GM12878 (cell line): ENCODE measurements around the gene NIP7. TPM values are rescaled to one million over a fixed set of nuclear protein-coding genes. Genes with fewer than 3 reads are reported as not detected.

ENCODE experiments used
- CHD2 ChIP-seq: IDR thresholded peaks from 2 replicates; pipeline ENCODE4 v1.6.1; 2011; ENCODE audit warnings: low read depth, low read length, improper control_type of control experiment, borderline replicate concordance
- GABPA ChIP-seq: IDR thresholded peaks from 2 replicates; pipeline ENCODE4 v1.6.1; 2014; ENCODE audit warnings: antibody characterized with exemption, low read depth, mild to moderate bottlenecking, inconsistent platforms
- HDAC2 ChIP-seq: fragments of 200-600 bp; sonication (generic); IDR thresholded peaks from 2 replicates; pipeline ENCODE4 v1.6.1; 2017
- IKZF1 ChIP-seq: fragments of 450-650 bp; conservative IDR thresholded peaks from 2 replicates; pipeline ENCODE4 v1.6.1; 2017; ENCODE audit warnings: antibody characterized with exemption, mild to moderate bottlenecking
- MEF2B ChIP-seq: fragments of 450-650 bp; IDR thresholded peaks from 2 replicates; pipeline ENCODE4 v1.6.1; 2018; ENCODE audit warnings: mild to moderate bottlenecking, moderate library complexity; ENCODE audit not compliant: partially characterized antibody, poor library complexity, severe bottlenecking
- MYB ChIP-seq: fragments of 150-350 bp; IDR thresholded peaks from 2 replicates; pipeline ENCODE4 v1.6.1; 2014; ENCODE audit warnings: mild to moderate bottlenecking, low read depth, low read length, borderline replicate concordance
- MYC ChIP-seq: IDR thresholded peaks from 2 replicates; pipeline ENCODE4 v1.6.1; 2011; ENCODE audit warnings: mild to moderate bottlenecking, low read length, moderate library complexity, inconsistent platforms; ENCODE audit not compliant: insufficient read depth, insufficient replicate concordance, insufficient read length, severe bottlenecking
- NFYB ChIP-seq: IDR thresholded peaks from 2 replicates; pipeline ENCODE4 v1.6.1; 2011; ENCODE audit warnings: low read depth, mild to moderate bottlenecking, low read length, improper control_type of control experiment, moderate library complexity; ENCODE audit not compliant: insufficient read depth
- POLR2A ChIP-seq: IDR thresholded peaks from 2 replicates; pipeline ENCODE4 v1.6.1; 2011; ENCODE audit warnings: low read depth, mild to moderate bottlenecking, low read length
- RAD51 ChIP-seq: fragments of 450-650 bp; IDR thresholded peaks from 2 replicates; pipeline ENCODE4 v1.6.1; 2016; ENCODE audit warnings: moderate library complexity, mild to moderate bottlenecking, inconsistent platforms
- SPI1 ChIP-seq: IDR thresholded peaks from 2 replicates; pipeline ENCODE4 v1.6.1; 2011; ENCODE audit warnings: low read depth, mild to moderate bottlenecking, low read length, moderate library complexity, borderline replicate concordance; ENCODE audit not compliant: insufficient read depth
- SRF ChIP-seq, 2 experiments: IDR thresholded peaks; 2 replicates each; pipeline ENCODE4 v1.6.1; 2011; ENCODE audit warnings: low read depth in 2 of 2, low read length in 2 of 2, mild to moderate bottlenecking in 1 of 2, moderate library complexity in 1 of 2
- ZSCAN29 ChIP-seq: fragments of 450-650 bp; IDR thresholded peaks from 2 replicates; pipeline ENCODE4 v1.6.1; 2017; ENCODE audit warnings: mild to moderate bottlenecking, moderate library complexity
- polyA plus RNA-seq, 11 experiments: library from polyadenylated mRNA; depleted of rRNA in 4 of 11; unstranded in 6 of 11; stranded (reverse) in 5 of 11; fragments of >200 nt; fragmentation: Nextera tagmentation in 4 of 11; fragmentation: Illumina TruSeq in 1 of 11; extraction: Ambion mirVana in 4 of 11; extraction: Trizol in 1 of 11; gene quantifications; 1 replicate in 1 of 11; 2 replicates in 10 of 11; pipeline versions ENCODE4 v1.2.1 to v1.2.3, GENCODE V29; 2011 to 2016; ENCODE audit warnings: inconsistent platforms in 2 of 11, missing spikeins in 2 of 11, low read depth in 1 of 11
- total RNA-seq, 4 experiments: library from RNA; depleted of rRNA in 3 of 4; stranded (reverse); fragments of >200 nt in 3 of 4; fragmentation: Illumina TruSeq in 1 of 4; extraction: Trizol in 1 of 4; gene quantifications; 2 replicates each; pipeline versions ENCODE4 v1.2.1 to v1.2.3, GENCODE V29; 2013 to 2021
- TF ChIP-seq, protein P1 (sequence below): fragments of 450-650 bp; IDR thresholded peaks from 2 replicates; pipeline ENCODE4 v1.6.1; 2018; ENCODE audit warnings: borderline replicate concordance, mild to moderate bottlenecking; ENCODE audit not compliant: partially characterized antibody
- TF ChIP-seq, protein P2 (sequence below): IDR thresholded peaks from 2 replicates; pipeline ENCODE4 v1.6.1; 2012; ENCODE audit warnings: low read length, inconsistent platforms
- TF ChIP-seq, protein P3 (sequence below): fragments of 450-650 bp; IDR thresholded peaks from 2 replicates; pipeline ENCODE4 v1.6.1; 2017; ENCODE audit warnings: low read depth, mild to moderate bottlenecking, moderate library complexity
- TF ChIP-seq, protein P4 (sequence below): fragments of 450-650 bp; IDR thresholded peaks from 2 replicates; pipeline ENCODE4 v1.6.1; 2016; ENCODE audit warnings: mild to moderate bottlenecking
- TF ChIP-seq, protein P5 (sequence below): fragments of 150-350 bp; IDR thresholded peaks from 2 replicates; pipeline ENCODE4 v1.6.1; 2016; ENCODE audit warnings: low read depth, low read length

NIP7 gene
- total and polyA plus RNA-seq, 10 of the 15 experiments (the other 5 are each of a cell fraction or from before 2014, with no cell fraction given), result 18.8 to 62.9 (median 56.7) TPM

DNA sequence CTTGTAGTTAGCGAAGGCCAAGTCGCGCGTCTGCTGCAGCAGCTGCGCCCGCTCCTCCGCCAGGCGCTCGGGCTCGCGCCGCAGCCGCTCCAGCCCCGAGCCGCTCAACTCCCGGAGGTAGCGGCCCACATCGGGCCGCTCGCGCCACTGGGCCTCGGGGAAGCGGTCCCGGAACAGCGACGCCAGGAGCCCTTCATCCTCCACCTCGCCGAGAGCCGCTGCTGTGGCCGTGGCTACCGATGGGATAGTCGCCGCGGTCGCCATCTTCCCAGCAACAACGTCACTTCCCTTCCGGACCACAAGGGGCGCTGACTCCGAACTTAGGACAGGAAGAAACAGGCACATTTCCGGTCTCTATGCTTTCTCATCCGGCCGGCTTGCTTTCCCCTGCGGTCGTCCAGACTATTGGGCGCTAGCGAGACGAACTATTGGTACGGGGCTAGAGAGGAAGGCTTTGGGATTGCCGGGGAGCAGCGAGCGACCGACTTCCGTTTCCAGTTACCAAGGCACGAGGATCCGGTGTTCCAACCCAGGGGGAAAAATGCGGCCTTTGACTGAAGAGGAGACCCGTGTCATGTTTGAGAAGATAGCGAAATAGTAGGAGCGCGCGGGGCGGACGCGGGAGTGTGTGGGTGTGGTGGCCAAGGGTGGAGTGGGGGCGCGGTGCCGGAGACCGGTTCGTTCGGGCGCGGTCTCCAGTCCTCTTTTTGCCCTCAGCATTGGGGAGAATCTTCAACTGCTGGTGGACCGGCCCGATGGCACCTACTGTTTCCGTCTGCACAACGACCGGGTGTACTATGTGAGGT lies at the start of gene NIP7, which contains the start of gene COG8 (continued):
- TF ChIP-seq MEF2B (peak; percentile 11), ZSCAN29 (0 out of 2 replicates have a peak, but pooled peaks have one; percentile 1), HDAC2 (no peak), RAD51 (peak; percentile 75), MYC (peak; percentile 49), SPI1 (peak; percentile 59; the same call in 1 of the 2 replicates), POLR2A (peak; percentile 98), GABPA (peak; percentile 97), SRF (IDR thresholded peaks at IDR 0.05; ENCODE audit: low read depth in 2 of 2, low read length in 2 of 2) (0 out of 4 replicates have a peak, but pooled peaks of 1 of the 2 experiments have one; percentile 15), NFYB (peak; percentile 78), IKZF1 (peak; percentile 89), MYB (no peak), CHD2 (no peak)
- TF ChIP-seq, protein P1, sequence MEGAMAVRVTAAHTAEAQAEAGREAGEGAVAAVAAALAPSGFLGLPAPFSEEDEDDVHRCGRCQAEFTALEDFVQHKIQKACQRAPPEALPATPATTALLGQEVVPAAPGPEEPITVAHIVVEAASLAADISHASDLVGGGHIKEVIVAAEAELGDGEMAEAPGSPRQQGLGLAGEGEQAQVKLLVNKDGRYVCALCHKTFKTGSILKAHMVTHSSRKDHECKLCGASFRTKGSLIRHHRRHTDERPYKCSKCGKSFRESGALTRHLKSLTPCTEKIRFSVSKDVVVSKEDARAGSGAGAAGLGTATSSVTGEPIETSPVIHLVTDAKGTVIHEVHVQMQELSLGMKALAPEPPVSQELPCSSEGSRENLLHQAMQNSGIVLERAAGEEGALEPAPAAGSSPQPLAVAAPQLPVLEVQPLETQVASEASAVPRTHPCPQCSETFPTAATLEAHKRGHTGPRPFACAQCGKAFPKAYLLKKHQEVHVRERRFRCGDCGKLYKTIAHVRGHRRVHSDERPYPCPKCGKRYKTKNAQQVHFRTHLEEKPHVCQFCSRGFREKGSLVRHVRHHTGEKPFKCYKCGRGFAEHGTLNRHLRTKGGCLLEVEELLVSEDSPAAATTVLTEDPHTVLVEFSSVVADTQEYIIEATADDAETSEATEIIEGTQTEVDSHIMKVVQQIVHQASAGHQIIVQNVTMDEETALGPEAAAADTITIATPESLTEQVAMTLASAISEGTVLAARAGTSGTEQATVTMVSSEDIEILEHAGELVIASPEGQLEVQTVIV, result peak; percentile 77
- TF ChIP-seq, protein P2, sequence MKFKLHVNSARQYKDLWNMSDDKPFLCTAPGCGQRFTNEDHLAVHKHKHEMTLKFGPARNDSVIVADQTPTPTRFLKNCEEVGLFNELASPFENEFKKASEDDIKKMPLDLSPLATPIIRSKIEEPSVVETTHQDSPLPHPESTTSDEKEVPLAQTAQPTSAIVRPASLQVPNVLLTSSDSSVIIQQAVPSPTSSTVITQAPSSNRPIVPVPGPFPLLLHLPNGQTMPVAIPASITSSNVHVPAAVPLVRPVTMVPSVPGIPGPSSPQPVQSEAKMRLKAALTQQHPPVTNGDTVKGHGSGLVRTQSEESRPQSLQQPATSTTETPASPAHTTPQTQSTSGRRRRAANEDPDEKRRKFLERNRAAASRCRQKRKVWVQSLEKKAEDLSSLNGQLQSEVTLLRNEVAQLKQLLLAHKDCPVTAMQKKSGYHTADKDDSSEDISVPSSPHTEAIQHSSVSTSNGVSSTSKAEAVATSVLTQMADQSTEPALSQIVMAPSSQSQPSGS, result no peak; the same call in 1 of the 2 replicates
- TF ChIP-seq, protein P3, sequence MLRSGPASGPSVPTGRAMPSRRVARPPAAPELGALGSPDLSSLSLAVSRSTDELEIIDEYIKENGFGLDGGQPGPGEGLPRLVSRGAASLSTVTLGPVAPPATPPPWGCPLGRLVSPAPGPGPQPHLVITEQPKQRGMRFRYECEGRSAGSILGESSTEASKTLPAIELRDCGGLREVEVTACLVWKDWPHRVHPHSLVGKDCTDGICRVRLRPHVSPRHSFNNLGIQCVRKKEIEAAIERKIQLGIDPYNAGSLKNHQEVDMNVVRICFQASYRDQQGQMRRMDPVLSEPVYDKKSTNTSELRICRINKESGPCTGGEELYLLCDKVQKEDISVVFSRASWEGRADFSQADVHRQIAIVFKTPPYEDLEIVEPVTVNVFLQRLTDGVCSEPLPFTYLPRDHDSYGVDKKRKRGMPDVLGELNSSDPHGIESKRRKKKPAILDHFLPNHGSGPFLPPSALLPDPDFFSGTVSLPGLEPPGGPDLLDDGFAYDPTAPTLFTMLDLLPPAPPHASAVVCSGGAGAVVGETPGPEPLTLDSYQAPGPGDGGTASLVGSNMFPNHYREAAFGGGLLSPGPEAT, result peak; percentile 87
- TF ChIP-seq, protein P4, sequence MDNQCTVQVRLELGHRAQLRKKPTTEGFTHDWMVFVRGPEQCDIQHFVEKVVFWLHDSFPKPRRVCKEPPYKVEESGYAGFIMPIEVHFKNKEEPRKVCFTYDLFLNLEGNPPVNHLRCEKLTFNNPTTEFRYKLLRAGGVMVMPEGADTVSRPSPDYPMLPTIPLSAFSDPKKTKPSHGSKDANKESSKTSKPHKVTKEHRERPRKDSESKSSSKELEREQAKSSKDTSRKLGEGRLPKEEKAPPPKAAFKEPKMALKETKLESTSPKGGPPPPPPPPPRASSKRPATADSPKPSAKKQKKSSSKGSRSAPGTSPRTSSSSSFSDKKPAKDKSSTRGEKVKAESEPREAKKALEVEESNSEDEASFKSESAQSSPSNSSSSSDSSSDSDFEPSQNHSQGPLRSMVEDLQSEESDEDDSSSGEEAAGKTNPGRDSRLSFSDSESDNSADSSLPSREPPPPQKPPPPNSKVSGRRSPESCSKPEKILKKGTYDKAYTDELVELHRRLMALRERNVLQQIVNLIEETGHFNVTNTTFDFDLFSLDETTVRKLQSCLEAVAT, result peak; percentile 83
- TF ChIP-seq, protein P5, sequence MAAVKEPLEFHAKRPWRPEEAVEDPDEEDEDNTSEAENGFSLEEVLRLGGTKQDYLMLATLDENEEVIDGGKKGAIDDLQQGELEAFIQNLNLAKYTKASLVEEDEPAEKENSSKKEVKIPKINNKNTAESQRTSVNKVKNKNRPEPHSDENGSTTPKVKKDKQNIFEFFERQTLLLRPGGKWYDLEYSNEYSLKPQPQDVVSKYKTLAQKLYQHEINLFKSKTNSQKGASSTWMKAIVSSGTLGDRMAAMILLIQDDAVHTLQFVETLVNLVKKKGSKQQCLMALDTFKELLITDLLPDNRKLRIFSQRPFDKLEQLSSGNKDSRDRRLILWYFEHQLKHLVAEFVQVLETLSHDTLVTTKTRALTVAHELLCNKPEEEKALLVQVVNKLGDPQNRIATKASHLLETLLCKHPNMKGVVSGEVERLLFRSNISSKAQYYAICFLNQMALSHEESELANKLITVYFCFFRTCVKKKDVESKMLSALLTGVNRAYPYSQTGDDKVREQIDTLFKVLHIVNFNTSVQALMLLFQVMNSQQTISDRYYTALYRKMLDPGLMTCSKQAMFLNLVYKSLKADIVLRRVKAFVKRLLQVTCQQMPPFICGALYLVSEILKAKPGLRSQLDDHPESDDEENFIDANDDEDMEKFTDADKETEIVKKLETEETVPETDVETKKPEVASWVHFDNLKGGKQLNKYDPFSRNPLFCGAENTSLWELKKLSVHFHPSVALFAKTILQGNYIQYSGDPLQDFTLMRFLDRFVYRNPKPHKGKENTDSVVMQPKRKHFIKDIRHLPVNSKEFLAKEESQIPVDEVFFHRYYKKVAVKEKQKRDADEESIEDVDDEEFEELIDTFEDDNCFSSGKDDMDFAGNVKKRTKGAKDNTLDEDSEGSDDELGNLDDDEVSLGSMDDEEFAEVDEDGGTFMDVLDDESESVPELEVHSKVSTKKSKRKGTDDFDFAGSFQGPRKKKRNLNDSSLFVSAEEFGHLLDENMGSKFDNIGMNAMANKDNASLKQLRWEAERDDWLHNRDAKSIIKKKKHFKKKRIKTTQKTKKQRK, result no peak
